Panc1 (cell line): ENCODE measurements around the gene LRMDA. TPM values are rescaled to one million over a fixed set of nuclear protein-coding genes. Genes with fewer than 3 reads are reported as not detected.
A peak's percentile ranks its signal among the peaks of the same experiment; 100 is the strongest.

Experiments
- ATAC-seq: fragments of 200-7000 bp; cut with Tn5 transposase; 2 replicates; pipeline ENCODE4 v1.9.1; 2020; ENCODE audit warnings: mild to moderate bottlenecking, moderate library complexity
- BruUV-seq: library from RNA; stranded (reverse); fragments of 400-500 nt; replicated peaks from 2 replicates; lab custom pipeline; 2021; lab: Mats Ljungman, UMichigan
- CTCF ChIA-PET: fragments of 300-600 bp; sonication (Branson Sonifier 250); formaldehyde crosslinking; loops from one replicate; lab custom pipeline; 2022; ENCODE audit warnings: antibody characterized with exemption; lab: Charles Lee
- POLR2A ChIA-PET: fragments of 300-600 bp; sonication (Branson Sonifier 250); formaldehyde crosslinking; loops from one replicate; lab custom pipeline; 2022; ENCODE audit warnings: antibody characterized with exemption; lab: Charles Lee
- DNase-seq: peaks from one replicate; pipeline ENCODE4 v3.0.0-alpha.2; 2010; ENCODE audit warnings: low read depth, low spot score
- H3K27ac ChIP-seq: 2 replicates; pipeline ENCODE4 v1.5.1; 2011; ENCODE audit warnings: mild to moderate bottlenecking, low read length, inconsistent platforms
- H3K27me3 ChIP-seq: fragments of 200-500 bp; sonication (Bioruptor generic); 2 replicates; pipeline ENCODE4 v1.6.0; 2014; ENCODE audit warnings: low read length, inconsistent platforms; ENCODE audit not compliant: control insufficient read depth, insufficient read depth
- H3K36me3 ChIP-seq: fragments of 200-500 bp; sonication (Bioruptor generic); 2 replicates; pipeline ENCODE4 v1.5.1; 2014; ENCODE audit warnings: inconsistent platforms, mild to moderate bottlenecking, low read length, moderate library complexity; ENCODE audit not compliant: control insufficient read depth, insufficient read depth
- H3K4me1 ChIP-seq: 2 replicates; pipeline ENCODE4 v1.5.1; 2011; ENCODE audit warnings: inconsistent platforms, mild to moderate bottlenecking, low read length, moderate library complexity; ENCODE audit not compliant: control insufficient read depth, insufficient read depth
- H3K4me3 ChIP-seq, 2 experiments: 2 replicates each; pipeline ENCODE4 v1.5.1; 2011 to 2012; ENCODE audit warnings: low read depth in 2 of 2, low read length in 2 of 2, mild to moderate bottlenecking in 2 of 2, inconsistent platforms in 1 of 2, moderate library complexity in 1 of 2
- H3K9me3 ChIP-seq: fragments of 200-500 bp; sonication (Bioruptor generic); 2 replicates; pipeline ENCODE4 v1.5.1; 2014; ENCODE audit warnings: low read depth, mild to moderate bottlenecking, inconsistent platforms, low read length, moderate library complexity; ENCODE audit not compliant: control insufficient read depth, insufficient read depth
- CTCF ChIP-seq: fragments of 450-650 bp; IDR thresholded peaks from 2 replicates; pipeline ENCODE4 v1.5.1; 2017; ENCODE audit warnings: mild to moderate bottlenecking
- POLR2AphosphoS5 ChIP-seq: IDR thresholded peaks from 2 replicates; pipeline ENCODE4 v1.6.1; 2012; ENCODE audit warnings: mild to moderate bottlenecking, low read depth, low read length, moderate library complexity
- REST ChIP-seq, 2 experiments: IDR thresholded peaks; 2 replicates each; pipeline ENCODE4 v1.6.1; 2011 to 2012; ENCODE audit warnings: low read depth in 2 of 2, control low read depth in 1 of 2, low read length in 1 of 2, mild to moderate bottlenecking in 1 of 2, moderate library complexity in 1 of 2; ENCODE audit not compliant: insufficient read depth in 1 of 2
- SIN3A ChIP-seq: IDR thresholded peaks from 2 replicates; pipeline ENCODE4 v1.6.1; 2012; ENCODE audit warnings: low read depth, mild to moderate bottlenecking, low read length, moderate library complexity, borderline replicate concordance; ENCODE audit not compliant: insufficient read depth
- TCF7L2 ChIP-seq: IDR thresholded peaks from 2 replicates; pipeline ENCODE4 v1.6.1; 2011; ENCODE audit warnings: mild to moderate bottlenecking, low read depth, low read length, inconsistent platforms
- in situ Hi-C: cut with HindIII; loops from 2 replicates; pipeline ENCODE4 v1.10.0; 2016; ENCODE audit warnings: low sequenced_read_pairs, low pct_unique_long_range_greater_than_20kb
- intact Hi-C: fragments of 100-400 bp; cut with micrococcal nuclease; formaldehyde crosslinking; loops from one replicate; pipeline ENCODE4 v1.10.0; 2022; ENCODE audit not compliant: unreplicated experiment
- total RNA-seq: library from RNA; stranded (reverse); gene quantifications from one replicate; pipeline ENCODE4 v1.2.1, GENCODE V29; 2021; ENCODE audit not compliant: unreplicated experiment

The LRMDA gene
- total RNA-seq, 1 experiment from 2014 or later, result 1.2 TPM

- no peak overlapping the region for H3K27ac ChIP-seq
- H3K9me3 ChIP-seq, result no peaks in the 10 kb centered on the region
- H3K27me3 ChIP-seq, result 0 out of 2 replicates have a peak, but pooled peaks cover 5% of the 10 kb centered on the region
- intact Hi-C loops, result no loop called here
- H3K36me3 ChIP-seq, result no peaks in the 10 kb centered on the region
- DNase-seq (no peak), ATAC-seq (no peak)
- POLR2A ChIA-PET, result no interaction called here
- CTCF ChIA-PET, result no interaction called here
- in situ Hi-C loops, result no loop called here
- no peak for TF ChIP-seq TCF7L2
- TF ChIP-seq POLR2AphosphoS5, result no peak
- TF ChIP-seq CTCF, result no peak
- no TSS peak for BruUV-seq
- H3K4me3 ChIP-seq, result no peak overlapping the region
- H3K4me1 ChIP-seq, result no peaks in the 10 kb centered on the region
Observed at GRCh38 chr10:75956624-75957023, 525.2 kb downstream of the LRMDA start.

GRCh38 chr10:75957314-75958120, 526.1 kb downstream of the LRMDA start:
- no peaks in the 10 kb centered on the region for H3K9me3 ChIP-seq
- ChIA-PET POLR2A (no interaction called here), CTCF (no interaction called here)
- no peak for TF ChIP-seq POLR2AphosphoS5
- no peak for TF ChIP-seq TCF7L2
- TF ChIP-seq CTCF, result no peak
- H3K27me3 ChIP-seq, result 0 out of 2 replicates have a peak, but pooled peaks cover 2% of the 10 kb centered on the region
- in situ Hi-C loops (no loop called here), intact Hi-C loops (no loop called here)
- no peaks in the 10 kb centered on the region for H3K4me1 ChIP-seq
- no peaks in the 10 kb centered on the region for H3K36me3 ChIP-seq
- DNase-seq (no peak), ATAC-seq (no peak)
- H3K4me3 ChIP-seq, result no peak overlapping the region
- H3K27ac ChIP-seq, result no peak overlapping the region
- no TSS peak for BruUV-seq

GRCh38 chr10:75959209-75959608, 527.8 kb downstream of the LRMDA start:
- Histone ChIP-seq H3K4me1 (no peaks in the 10 kb centered on the region), H3K27ac (no peak overlapping the region), H3K36me3 (no peaks in the 10 kb centered on the region), H3K4me3 (no peak overlapping the region), H3K9me3 (no peaks in the 10 kb centered on the region), H3K27me3 (0 out of 2 replicates have a peak, but pooled peaks cover 2% of the 10 kb centered on the region)
- DNase-seq, result no peak
- no TSS peak for BruUV-seq
- ChIA-PET POLR2A (no interaction called here), CTCF (no interaction called here)
- intact Hi-C loops, result no loop called here
- no peak for TF ChIP-seq REST (IDR thresholded peaks at IDR 0.05; ENCODE audit: insufficient read depth in 1 of 2, low read depth in 2 of 2, low read length in 1 of 2)
- TF ChIP-seq SIN3A, result no peak
- no peak for TF ChIP-seq CTCF
- no peak for TF ChIP-seq TCF7L2
- no peak for TF ChIP-seq POLR2AphosphoS5
- in situ Hi-C loops, result no loop called here
- ATAC-seq, result 0 out of 2 replicates have a peak, but pooled peaks have one; percentile 56
